CD14-positive monocyte (primary cell): ENCODE data around the gene INSR. TPM values are rescaled to one million over a fixed set of nuclear protein-coding genes. Genes with fewer than 3 reads are reported as not detected.

Source experiments
- DNase-seq, 3 donors: peaks; one replicate each; pipeline ENCODE4 v3.0.0-alpha.2; 2011 to 2022
- H2AFZ ChIP-seq: 2 replicates; pipeline ENCODE4 v1.6.0; 2012; ENCODE audit warnings: mild to moderate bottlenecking, low read depth, low read length, inconsistent platforms; ENCODE audit not compliant: insufficient read depth, poor library complexity, severe bottlenecking
- H3K27ac ChIP-seq, 2 donors: 1 replicate in 1 of 2; 2 replicates in 1 of 2; pipeline ENCODE4 v1.5.1; 2012 to 2013; ENCODE audit warnings: low read length in 2 of 2, control low read depth in 1 of 2, inconsistent platforms in 1 of 2, low read depth in 1 of 2, mild to moderate bottlenecking in 1 of 2
- H3K27me3 ChIP-seq, 2 donors: one replicate each; pipeline versions ENCODE4 v1.6.0 to v1.6.1; 2011 to 2013; ENCODE audit warnings: low read length in 2 of 2; ENCODE audit not compliant: control insufficient read depth in 2 of 2, insufficient read depth in 2 of 2
- H3K36me3 ChIP-seq, 2 donors: replicated peaks in 1 of 2; 1 replicate in 1 of 2; 2 replicates in 1 of 2; pipeline versions ENCODE4 v1.5.1 to v1.6.1; 2012 to 2013; ENCODE audit warnings: low read length in 2 of 2, control low read depth in 1 of 2, inconsistent platforms in 1 of 2, mild to moderate bottlenecking in 1 of 2; ENCODE audit not compliant: insufficient read depth in 2 of 2, control insufficient read depth in 1 of 2
- H3K4me1 ChIP-seq, 2 donors: 1 replicate in 1 of 2; 2 replicates in 1 of 2; pipeline versions ENCODE4 v1.5.1 to v1.6.1; 2012 to 2013; ENCODE audit warnings: low read length in 2 of 2, control low read depth in 1 of 2, inconsistent platforms in 1 of 2, mild to moderate bottlenecking in 1 of 2, moderate library complexity in 1 of 2; ENCODE audit not compliant: insufficient read depth in 2 of 2, control insufficient read depth in 1 of 2
- H3K4me2 ChIP-seq: replicated peaks from 2 replicates; pipeline ENCODE3; 2012; ENCODE audit warnings: low read length, moderate library complexity, mild to moderate bottlenecking; ENCODE audit not compliant: poor library complexity, severe bottlenecking; ENCODE audit errors: extremely low read depth
- H3K4me3 ChIP-seq, 3 experiments: fragments of 200-600 bp in 1 of 3; sonication (generic) in 1 of 3; replicated peaks in 1 of 3; 1 replicate in 2 of 3; 2 replicates in 1 of 3; pipeline ENCODE4 v1.5.1; 2011 to 2013; ENCODE audit warnings: low read length in 3 of 3, mild to moderate bottlenecking in 3 of 3, control low read depth in 2 of 3, low read depth in 2 of 3, inconsistent platforms in 1 of 3, moderate library complexity in 1 of 3
- H3K79me2 ChIP-seq: 2 replicates; pipeline ENCODE4 v1.6.0; 2012; ENCODE audit warnings: mild to moderate bottlenecking, control low read depth, inconsistent platforms, low read length, moderate library complexity; ENCODE audit not compliant: insufficient read depth
- H3K9ac ChIP-seq: 2 replicates; pipeline ENCODE4 v1.6.0; 2017; ENCODE audit warnings: low read length, mild to moderate bottlenecking; ENCODE audit not compliant: insufficient read depth, poor library complexity, severe bottlenecking
- H3K9me3 ChIP-seq, 2 donors: replicated peaks in 1 of 2; 1 replicate in 1 of 2; 2 replicates in 1 of 2; pipeline versions ENCODE4 v1.5.1 to v1.6.1; 2012 to 2013; ENCODE audit warnings: low read length in 2 of 2, control low read depth in 1 of 2; ENCODE audit not compliant: control insufficient read depth in 1 of 2, insufficient read depth in 1 of 2
- H4K20me1 ChIP-seq: 2 replicates; pipeline ENCODE4 v1.6.0; 2012; ENCODE audit warnings: mild to moderate bottlenecking, low read length, control low read depth, moderate library complexity; ENCODE audit not compliant: insufficient read depth
- H3K27ac Mint-ChIP-seq, 7 donors: one replicate each; pipeline ENCODE4 v1.8.0; 2020; ENCODE audit warnings: mild to moderate bottlenecking in 7 of 7, mixed read lengths in 7 of 7, moderate library complexity in 6 of 7, inconsistent platforms in 2 of 7
- H3K27me3 Mint-ChIP-seq, 3 donors: one replicate each; pipeline ENCODE4 v1.8.0; 2021 to 2022; ENCODE audit warnings: low read depth in 3 of 3, mild to moderate bottlenecking in 3 of 3, mixed read lengths in 3 of 3, moderate library complexity in 3 of 3, inconsistent platforms in 1 of 3
- H3K36me3 Mint-ChIP-seq, 2 donors: one replicate each; pipeline ENCODE4 v1.8.0; 2020; ENCODE audit warnings: mixed read lengths in 2 of 2, inconsistent platforms in 1 of 2, mild to moderate bottlenecking in 1 of 2
- H3K4me1 Mint-ChIP-seq: one replicate; pipeline ENCODE4 v1.8.0; 2020; ENCODE audit warnings: mild to moderate bottlenecking, mixed read lengths
- H3K4me3 Mint-ChIP-seq, 2 donors: one replicate each; pipeline ENCODE4 v1.8.0; 2020; ENCODE audit warnings: mild to moderate bottlenecking in 2 of 2, mixed read lengths in 2 of 2, moderate library complexity in 1 of 2
- H3K9me3 Mint-ChIP-seq, 7 donors: one replicate each; pipeline ENCODE4 v1.8.0; 2020 to 2022; ENCODE audit warnings: mixed read lengths in 7 of 7, mild to moderate bottlenecking in 6 of 7, moderate library complexity in 6 of 7, inconsistent platforms in 2 of 7
- CTCF ChIP-seq: fragments of 200-600 bp; IDR thresholded peaks from one replicate; pipeline ENCODE4 v1.8.0; 2022; ENCODE audit warnings: antibody characterized with exemption, mild to moderate bottlenecking
- WGBS: methylation state at CpG from one replicate; pipeline ENCODE4 v1.1.5; 2013; ENCODE audit warnings: missing lambda C conversion rate; ENCODE audit not compliant: insufficient coverage; 5-methylcytosine and 5-hydroxymethylcytosine counted together
- intact Hi-C, 2 donors: fragments of 100-400 bp; cut with micrococcal nuclease; formaldehyde crosslinking; loops; one replicate each; pipeline versions ENCODE4 v1.15.0 to v1.15.1; 2023
- polyA plus RNA-seq, 3 donors: library from polyadenylated mRNA; depleted of rRNA in 1 of 3; unstranded in 2 of 3; stranded (reverse) in 1 of 3; fragments of 300-500 nt in 2 of 3; fragments of >200 nt in 1 of 3; fragmentation: Illumina TruSeq in 2 of 3; gene quantifications; 1 replicate in 2 of 3; 2 replicates in 1 of 3; pipeline ENCODE4 v1.2.3, GENCODE V29; 2012 to 2021

The INSR gene
- polyA plus RNA-seq, 3 donors, result 2.9 to 12.4 (median 3.4) TPM

- WGBS, result 100% methylated on average over 5 of the region's 6 CpGs
- intact Hi-C loops, result no loop called here
- no peaks in the 10 kb centered on the region for H3K27me3 Mint-ChIP-seq
- no peak overlapping the region for H2AFZ ChIP-seq
- no peak for DNase-seq
- H3K36me3 ChIP-seq, result peaks cover 62 to 86% of the 10 kb centered on the region in 2 donors
- H3K4me3 ChIP-seq, result no peak overlapping the region
- H3K27ac Mint-ChIP-seq, result peak overlapping the region in 1 of 7 donors; percentile 52
- H3K4me1 ChIP-seq, result no peaks in the 10 kb centered on the region
- H3K27ac ChIP-seq, result no peak overlapping the region
- H3K36me3 Mint-ChIP-seq, result peaks cover 64 to 98% of the 10 kb centered on the region in 2 donors
- no peaks in the 10 kb centered on the region for H3K27me3 ChIP-seq
- no peak overlapping the region for H3K4me2 ChIP-seq
- H4K20me1 ChIP-seq, result no peaks in the 10 kb centered on the region
- H3K9me3 Mint-ChIP-seq, result peaks cover 0 to 5% (median 2%) of the 10 kb centered on the region in 7 donors
- TF ChIP-seq CTCF, result no peak
- no peaks in the 10 kb centered on the region for H3K79me2 ChIP-seq
- H3K9me3 ChIP-seq, result no peaks in the 10 kb centered on the region
- H3K9ac ChIP-seq, result no peak overlapping the region
- H3K4me3 Mint-ChIP-seq, result no peak overlapping the region
- no peaks in the 10 kb centered on the region for H3K4me1 Mint-ChIP-seq
These were observed 125.3 kb downstream of the INSR start for GRCh38 chr19:7168941-7169340.

- Histone ChIP-seq H3K79me2 (no peaks in the 10 kb centered on the region), H3K4me1 (peaks cover 16 to 21% of the 10 kb centered on the region in 2 donors), H3K36me3 (peaks cover 25 to 38% of the 10 kb centered on the region in 2 donors), H3K27ac (peak overlapping the region in 1 of 2 donors; percentile 48), H3K27me3 (no peaks in the 10 kb centered on the region), H3K4me3 (no peak overlapping the region), H3K9ac (no peak overlapping the region), H3K4me2 (no peak overlapping the region), H4K20me1 (no peaks in the 10 kb centered on the region), H2AFZ (no peak overlapping the region), H3K9me3 (no peaks in the 10 kb centered on the region)
- Mint-ChIP-seq H3K27ac (peak overlapping the region in 1 of 7 donors; percentile 26), H3K4me3 (no peak overlapping the region), H3K4me1 (peaks cover 15% of the 10 kb centered on the region), H3K9me3 (peaks cover 0 to 3% (median 0%) of the 10 kb centered on the region in 7 donors), H3K36me3 (peaks cover 37 to 70% of the 10 kb centered on the region in 2 donors), H3K27me3 (peaks cover 0 to 2% (median 0%) of the 10 kb centered on the region in 3 donors)
- WGBS, result no CpG with 5 or more reads among the region's 4 CpGs
- DNase-seq, result no peak
- intact Hi-C loops, result no loop called here
- TF ChIP-seq CTCF, result no peak
These were observed 132.9 kb downstream of the INSR start for GRCh38 chr19:7161292-7161691.
